Small intestine (tissue), 7 donors: Measurements from ENCODE around the gene PRKCQ. TPM values are rescaled to one million over a fixed set of nuclear protein-coding genes. Genes with fewer than 3 reads are reported as not detected.
"Not testable (repeated sequence)": the region's sequence is repeated elsewhere in the genome, so short reads cannot be mapped to it uniquely, and the experiment has no call there.

Experiments used
- DNase-seq, 2 donors: peaks; one replicate each; pipeline versions ENCODE4 v3.0.0 to v3.0.0-alpha.2; 2013
- FAIRE-seq: peaks from 2 replicates; lab custom pipeline; 2012; peaks lifted over from hg19 to GRCh38; lab: Jason Lieb, UNC
- H3K27ac ChIP-seq, 3 donors: one replicate each; pipeline ENCODE4 v1.5.1; 2013; ENCODE audit warnings: low read length in 2 of 3, mild to moderate bottlenecking in 2 of 3, control low read depth in 1 of 3, inconsistent platforms in 1 of 3, low read depth in 1 of 3, moderate library complexity in 1 of 3
- H3K27me3 ChIP-seq, 3 donors: one replicate each; pipeline ENCODE4 v1.6.1; 2013; ENCODE audit warnings: low read length in 3 of 3, inconsistent platforms in 1 of 3; ENCODE audit not compliant: control insufficient read depth in 3 of 3, insufficient read depth in 3 of 3
- H3K36me3 ChIP-seq, 3 donors: one replicate each; pipeline ENCODE4 v1.6.1; 2013; ENCODE audit warnings: low read length in 3 of 3, inconsistent platforms in 1 of 3, low read depth in 1 of 3, mild to moderate bottlenecking in 1 of 3, moderate library complexity in 1 of 3; ENCODE audit not compliant: control insufficient read depth in 3 of 3, insufficient read depth in 2 of 3
- H3K4me1 ChIP-seq, 3 donors: one replicate each; pipeline ENCODE4 v1.6.1; 2013; ENCODE audit warnings: low read length in 2 of 3, inconsistent platforms in 1 of 3, low read depth in 1 of 3, mild to moderate bottlenecking in 1 of 3, moderate library complexity in 1 of 3; ENCODE audit not compliant: control insufficient read depth in 3 of 3, insufficient read depth in 2 of 3
- H3K4me3 ChIP-seq, 3 donors: one replicate each; pipeline ENCODE4 v1.5.1; 2013; ENCODE audit warnings: low read length in 3 of 3, control low read depth in 1 of 3, inconsistent platforms in 1 of 3, low read depth in 1 of 3, mild to moderate bottlenecking in 1 of 3, moderate library complexity in 1 of 3
- H3K9me3 ChIP-seq, 2 donors: one replicate each; pipeline ENCODE4 v1.6.1; 2013; ENCODE audit warnings: low read depth in 1 of 2, low read length in 1 of 2; ENCODE audit not compliant: control insufficient read depth in 2 of 2, insufficient read depth in 1 of 2
- WGBS, 3 donors: extraction: QIAGEN DNeasy Blood & Tissue Kit; methylation state at CpG; one replicate each; pipeline ENCODE4 v1.1.7; 2013; 5-methylcytosine and 5-hydroxymethylcytosine counted together
- polyA plus RNA-seq, 4 donors: library from polyadenylated mRNA; stranded (reverse) in 3 of 4; unstranded in 1 of 4; fragments of 200-250 nt in 3 of 4; fragments of 120-200 nt in 1 of 4; gene quantifications; one replicate each; pipeline versions ENCODE4 v1.2.1 to v1.2.3, GENCODE V29; 2013
- donor health status: healthy with polysubstance abuse.
- donor health status: control.
- donor health status: control.
- donor health status: Bipolar disorder and iron deficiency.
- donor health status: healthy.

The PRKCQ gene
- polyA plus RNA-seq, 4 donors = 0.91 to 3.4 (median 1.3) TPM

DNA sequence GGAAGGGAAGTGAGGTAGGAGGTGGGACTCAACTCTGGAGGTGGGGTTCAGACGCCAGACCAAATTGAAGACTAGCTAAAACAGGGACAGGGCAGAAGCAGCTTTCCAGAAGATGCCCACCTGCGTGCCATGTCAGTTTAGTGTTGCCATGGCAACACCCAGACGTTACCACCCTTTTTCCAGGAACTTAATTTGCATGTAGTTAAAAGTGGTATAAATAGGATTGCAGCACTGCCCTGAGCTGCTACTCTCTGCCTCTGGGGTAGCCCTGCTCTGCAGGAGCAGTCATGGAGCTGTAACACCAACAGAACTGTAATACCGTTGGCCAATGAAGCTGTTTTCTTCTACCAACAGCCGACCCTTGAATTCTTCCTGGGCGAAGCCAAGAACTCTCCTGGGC lies 93.8 kb downstream of the PRKCQ start:
- H3K27ac ChIP-seq = no peak overlapping the region
- H3K4me1 ChIP-seq = peaks cover 0 to 3% (median 0%) of the 10 kb centered on the region in 3 donors
- no peaks in the 10 kb centered on the region for H3K27me3 ChIP-seq
- no peaks in the 10 kb centered on the region for H3K9me3 ChIP-seq
- DNase-seq = no peak
- no peak for FAIRE-seq
- 78 to 88% (median 87%) methylated on average over 6 of the region's 6 CpGs for WGBS, 3 donors
- no peak overlapping the region for H3K4me3 ChIP-seq
- H3K36me3 ChIP-seq = peaks cover 0 to 14% (median 0%) of the 10 kb centered on the region in 3 donors

GRCh38 chr10:6482737-6483357 lies 97.2 kb downstream of the PRKCQ start:
- peaks cover 0 to 3% (median 0%) of the 10 kb centered on the region in 3 donors for H3K4me1 ChIP-seq
- no peak for FAIRE-seq
- H3K9me3 ChIP-seq = no peaks in the 10 kb centered on the region
- no peak overlapping the region for H3K4me3 ChIP-seq
- peaks cover 0 to 12% (median 0%) of the 10 kb centered on the region in 3 donors for H3K36me3 ChIP-seq
- DNase-seq = peak in 1 of 2 donors; percentile 22
- WGBS, 3 donors = 91 to 92% (median 92%) methylated on average over 9 of the region's 9 CpGs
- no peaks in the 10 kb centered on the region for H3K27me3 ChIP-seq
- H3K27ac ChIP-seq = peak overlapping the region in 1 of 3 donors; percentile 40

- Histone ChIP-seq H3K9me3 (no peaks in the 10 kb centered on the region), H3K27me3 (no peaks in the 10 kb centered on the region), H3K27ac (no peak overlapping the region), H3K36me3 (peaks cover 0 to 5% (median 0%) of the 10 kb centered on the region in 3 donors), H3K4me1 (peaks cover 0 to 8% (median 5%) of the 10 kb centered on the region in 3 donors), H3K4me3 (no peak overlapping the region)
- FAIRE-seq = no peak
- WGBS, 3 donors = 93 to 98% (median 96%) methylated on average over 8 of the region's 8 CpGs
- no peak for DNase-seq
Observed at GRCh38 chr10:6478722-6479121, 101.4 kb downstream of the PRKCQ start.

DNA sequence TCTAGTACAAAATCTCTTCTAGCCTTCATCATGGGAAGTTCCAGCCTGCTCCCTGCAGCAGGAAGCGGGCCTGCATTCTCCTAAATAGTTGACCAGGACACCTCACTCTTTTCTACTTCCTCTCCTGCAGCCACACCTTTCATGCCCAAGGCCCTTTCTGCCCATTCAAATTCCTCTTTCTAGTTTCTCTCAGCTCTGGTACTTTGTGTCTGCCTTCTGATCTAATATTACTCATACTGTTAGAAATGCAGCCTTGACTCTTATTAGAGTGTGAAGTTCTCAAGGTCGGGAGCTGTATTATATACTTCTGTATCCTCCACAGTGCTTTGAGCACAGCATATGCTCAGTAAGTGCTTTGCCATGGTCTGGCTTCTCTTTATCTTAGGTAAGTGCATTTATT lies 103.1 kb downstream of the PRKCQ start:
- H3K27me3 ChIP-seq = no peaks in the 10 kb centered on the region
- 83 to 89% (median 88%) methylated on average over 2 of the region's 2 CpGs for WGBS, 3 donors
- peaks cover 0 to 8% (median 2%) of the 10 kb centered on the region in 3 donors for H3K4me1 ChIP-seq
- H3K4me3 ChIP-seq = no peak overlapping the region
- FAIRE-seq = no peak
- peaks cover 0 to 5% (median 0%) of the 10 kb centered on the region in 3 donors for H3K36me3 ChIP-seq
- DNase-seq = no peak
- no peaks in the 10 kb centered on the region for H3K9me3 ChIP-seq
- H3K27ac ChIP-seq = no peak overlapping the region

GRCh38 chr10:6474871-6475270 lies 105.2 kb downstream of the PRKCQ start:
- Histone ChIP-seq H3K4me1 (peaks cover 0 to 8% (median 2%) of the 10 kb centered on the region in 3 donors), H3K27me3 (no peaks in the 10 kb centered on the region), H3K27ac (no peak overlapping the region), H3K4me3 (no peak overlapping the region), H3K9me3 (no peaks in the 10 kb centered on the region), H3K36me3 (peaks cover 0 to 5% (median 0%) of the 10 kb centered on the region in 3 donors)
- 83 to 90% (median 89%) methylated on average over 5 of the region's 5 CpGs for WGBS, 3 donors
- DNase-seq (peak in 1 of 2 donors; percentile 19), FAIRE-seq (no peak)

DNA sequence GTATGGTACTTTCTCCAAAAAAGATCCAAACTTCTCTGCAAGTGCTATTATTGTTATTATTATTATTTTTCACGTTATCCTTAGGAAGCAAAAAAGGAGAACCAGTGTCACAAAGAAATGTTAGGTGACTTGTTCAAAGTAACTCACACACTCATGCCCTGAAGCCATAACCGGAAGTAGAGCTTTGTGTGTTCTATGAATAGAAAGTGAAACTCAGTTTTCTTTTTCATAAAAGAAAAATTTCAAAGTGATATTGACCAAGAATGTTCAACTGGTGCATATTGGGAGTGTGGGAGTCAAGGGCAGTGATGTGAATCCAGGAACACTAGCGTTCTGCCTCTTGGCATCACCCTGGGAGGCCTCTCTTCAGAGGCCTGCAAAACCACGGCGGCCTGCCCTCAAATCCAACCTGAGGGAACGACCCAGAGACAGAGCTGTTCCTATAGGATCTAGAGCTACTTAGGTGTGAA lies 106.1 kb downstream of the PRKCQ start:
- Histone ChIP-seq H3K4me1 (peaks cover 0 to 8% (median 2%) of the 10 kb centered on the region in 3 donors), H3K27me3 (no peaks in the 10 kb centered on the region), H3K27ac (peak overlapping the region in 2 of 3 donors; percentile 68 to 76), H3K9me3 (no peaks in the 10 kb centered on the region), H3K4me3 (no peak overlapping the region), H3K36me3 (peaks cover 0 to 5% (median 0%) of the 10 kb centered on the region in 3 donors)
- 59 to 76% (median 65%) methylated on average over 6 of the region's 6 CpGs for WGBS, 3 donors
- DNase-seq (peak; percentile 38 to 54), FAIRE-seq (no peak)

DNA sequence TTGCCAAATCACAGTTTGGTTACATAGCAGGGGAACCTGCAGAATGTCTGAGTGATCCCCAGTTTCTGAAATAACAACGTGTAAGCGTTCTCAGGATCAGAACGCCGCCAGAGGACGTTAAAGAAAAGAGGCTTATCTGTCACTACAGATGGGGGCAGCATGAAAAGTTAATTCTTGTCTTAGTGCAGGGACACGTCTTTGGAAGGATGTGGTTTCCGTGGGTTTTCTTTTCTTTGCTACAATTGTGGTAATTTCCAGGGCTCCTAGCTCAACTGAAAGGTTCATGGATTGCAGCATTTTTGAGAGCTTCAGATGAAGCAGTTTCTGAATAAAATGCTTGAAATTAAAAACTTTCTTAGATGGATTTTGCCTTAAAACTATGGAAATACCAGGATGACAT lies 106.6 kb downstream of the PRKCQ start:
- Histone ChIP-seq H3K4me3 (no peak overlapping the region), H3K36me3 (peaks cover 0 to 5% (median 0%) of the 10 kb centered on the region in 3 donors), H3K9me3 (no peaks in the 10 kb centered on the region), H3K27ac (no peak overlapping the region), H3K4me1 (peaks cover 0 to 8% (median 2%) of the 10 kb centered on the region in 3 donors), H3K27me3 (no peaks in the 10 kb centered on the region)
- WGBS, 3 donors = 66 to 87% (median 77%) methylated on average over 7 of the region's 7 CpGs
- DNase-seq = peak in 1 of 2 donors; percentile 60
- no peak for FAIRE-seq

DNA sequence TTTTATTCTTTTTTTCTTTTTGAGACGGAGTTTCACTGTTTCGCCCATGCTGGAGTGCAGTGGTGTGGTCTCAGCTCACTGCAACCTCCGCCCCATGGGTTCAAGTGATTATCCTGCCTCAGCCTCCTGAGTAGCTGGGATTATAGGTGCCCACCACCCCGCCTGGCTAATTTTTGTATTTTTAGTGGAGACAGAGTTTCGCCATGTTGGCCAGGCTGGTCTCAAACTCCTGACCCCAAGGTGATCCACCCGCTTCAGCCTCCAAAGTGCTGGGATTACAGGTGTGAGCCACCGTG lies 107.4 kb downstream of the PRKCQ start:
- H3K27me3 ChIP-seq, FAIRE-seq: not testable (repeated sequence)
- WGBS, 3 donors = 89 to 94% (median 93%) methylated on average over 7 of the region's 7 CpGs

More for the DNA sequence above, 107.4 kb downstream of the PRKCQ start:
- H3K27ac ChIP-seq, H3K36me3 ChIP-seq, H3K9me3 ChIP-seq, DNase-seq, H3K4me3 ChIP-seq, H3K4me1 ChIP-seq: not testable (repeated sequence)
